CD4-positive, CD25-positive, alpha-beta regulatory T cell (primary cell): ENCODE results near the gene SPTBN5. TPM values are rescaled to one million over a fixed set of nuclear protein-coding genes. Genes with fewer than 3 reads are reported as not detected.

ENCODE experiments used
- ATAC-seq, 2 donors: fragments of 150-1000 bp; cut with Tn5 transposase; one replicate each; pipeline ENCODE4 v1.10.0; 2021; ENCODE audit warnings: low read depth in 2 of 2, moderate number of reproducible peaks in 2 of 2, moderate library complexity in 1 of 2
- DNase-seq, 3 donors: peaks; one replicate each; pipeline versions ENCODE4 v3.0.0 to v3.0.0-alpha.2; 2012 to 2022; ENCODE audit warnings: mixed read lengths in 1 of 3
- H3K27ac ChIP-seq: one replicate; pipeline ENCODE4 v1.7.0; 2013; ENCODE audit warnings: mild to moderate bottlenecking, low read length; ENCODE audit not compliant: insufficient read depth, poor library complexity, severe bottlenecking
- H3K27me3 ChIP-seq: one replicate; pipeline ENCODE4 v1.7.0; 2013; ENCODE audit warnings: low read length; ENCODE audit not compliant: control insufficient read depth, insufficient read depth
- H3K36me3 ChIP-seq: one replicate; pipeline ENCODE4 v1.7.0; 2013; ENCODE audit warnings: mild to moderate bottlenecking, low read length, moderate library complexity; ENCODE audit not compliant: control insufficient read depth, insufficient read depth
- H3K4me1 ChIP-seq: 2 replicates; pipeline ENCODE4 v1.7.0; 2013; ENCODE audit warnings: mild to moderate bottlenecking, low read length; ENCODE audit not compliant: insufficient read depth, control insufficient read depth, poor library complexity, severe bottlenecking
- H3K4me3 ChIP-seq: one replicate; pipeline ENCODE4 v1.7.0; 2013; ENCODE audit warnings: low read depth, mild to moderate bottlenecking, low read length, moderate library complexity
- H3K9me3 ChIP-seq, 2 experiments: 1 replicate in 1 of 2; 2 replicates in 1 of 2; pipeline ENCODE4 v1.7.0; 2013; ENCODE audit warnings: low read length in 2 of 2, mild to moderate bottlenecking in 1 of 2, moderate library complexity in 1 of 2; ENCODE audit not compliant: control insufficient read depth in 2 of 2
- H3K27ac Mint-ChIP-seq, 3 donors: one replicate each; pipeline ENCODE4 v1.8.0; 2020 to 2022; ENCODE audit warnings: mild to moderate bottlenecking in 3 of 3, mixed read lengths in 3 of 3, moderate library complexity in 2 of 3
- H3K27me3 Mint-ChIP-seq: one replicate; pipeline ENCODE4 v1.8.0; 2022; ENCODE audit warnings: mild to moderate bottlenecking, mixed read lengths
- H3K36me3 Mint-ChIP-seq: one replicate; pipeline ENCODE4 v1.8.0; 2020; ENCODE audit warnings: mixed read lengths
- H3K4me1 Mint-ChIP-seq, 4 donors: one replicate each; pipeline ENCODE4 v1.8.0; 2020 to 2022; ENCODE audit warnings: mixed read lengths in 4 of 4, mild to moderate bottlenecking in 1 of 4
- H3K4me3 Mint-ChIP-seq, 4 donors: one replicate each; pipeline ENCODE4 v1.8.0; 2020 to 2022; ENCODE audit warnings: mild to moderate bottlenecking in 4 of 4, mixed read lengths in 4 of 4, moderate library complexity in 3 of 4
- H3K9me3 Mint-ChIP-seq, 7 donors: one replicate each; pipeline ENCODE4 v1.8.0; 2020 to 2022; ENCODE audit warnings: mixed read lengths in 7 of 7, mild to moderate bottlenecking in 3 of 7, moderate library complexity in 2 of 7
- polyA plus RNA-seq, 4 donors: library from polyadenylated mRNA; unstranded; fragments of 300-500 nt; fragmentation: Illumina TruSeq; gene quantifications; one replicate each; pipeline ENCODE4 v1.2.3, GENCODE V29; 2021
- total RNA-seq: library from RNA; stranded (reverse); gene quantifications from one replicate; pipeline ENCODE4 v1.2.3, GENCODE V29; 2022

SPTBN5 gene
- total and polyA plus RNA-seq, 5 donors from 2014 or later = 0.26 to 2.7 TPM; not detected in 3

GRCh38 chr15:41866872-41867579 is 26.8 kb downstream of the SPTBN5 start:
- ATAC-seq = no peak
- H3K27ac Mint-ChIP-seq = peak overlapping the region in 1 of 3 donors; percentile 42
- H3K4me1 ChIP-seq = peaks cover 10% of the 10 kb centered on the region
- H3K4me3 Mint-ChIP-seq = no peak overlapping the region
- H3K27me3 ChIP-seq = no peaks in the 10 kb centered on the region
- DNase-seq = no peak
- H3K4me3 ChIP-seq = no peak overlapping the region
- no peaks in the 10 kb centered on the region for H3K36me3 ChIP-seq
- H3K36me3 Mint-ChIP-seq = no peaks in the 10 kb centered on the region
- peaks cover 0 to 1% (median 0%) of the 10 kb centered on the region in 7 donors for H3K9me3 Mint-ChIP-seq
- peaks cover 0 to 9% (median 6%) of the 10 kb centered on the region in 4 donors for H3K4me1 Mint-ChIP-seq
- no peaks in the 10 kb centered on the region for H3K9me3 ChIP-seq
- H3K27ac ChIP-seq = no peak overlapping the region
- peaks cover under 1% of the 10 kb centered on the region for H3K27me3 Mint-ChIP-seq

GRCh38 chr15:41866263-41866703 is 27.6 kb downstream of the SPTBN5 start:
- Histone ChIP-seq H3K4me1 (peaks cover 10% of the 10 kb centered on the region), H3K9me3 (no peaks in the 10 kb centered on the region), H3K27ac (no peak overlapping the region), H3K36me3 (no peaks in the 10 kb centered on the region), H3K4me3 (no peak overlapping the region), H3K27me3 (no peaks in the 10 kb centered on the region)
- ATAC-seq (no peak), DNase-seq (no peak)
- H3K9me3 Mint-ChIP-seq = peaks cover 0 to 1% (median 0%) of the 10 kb centered on the region in 7 donors
- no peak overlapping the region for H3K27ac Mint-ChIP-seq
- peaks cover 0 to 9% (median 6%) of the 10 kb centered on the region in 4 donors for H3K4me1 Mint-ChIP-seq
- H3K36me3 Mint-ChIP-seq = no peaks in the 10 kb centered on the region
- no peaks in the 10 kb centered on the region for H3K27me3 Mint-ChIP-seq
- H3K4me3 Mint-ChIP-seq = no peak overlapping the region

- Histone ChIP-seq H3K36me3 (no peaks in the 10 kb centered on the region), H3K9me3 (no peaks in the 10 kb centered on the region), H3K27me3 (no peaks in the 10 kb centered on the region), H3K27ac (no peak overlapping the region), H3K4me1 (peaks cover 3% of the 10 kb centered on the region), H3K4me3 (no peak overlapping the region)
- DNase-seq = no peak
- H3K9me3 Mint-ChIP-seq = peaks cover 0 to 1% (median 0%) of the 10 kb centered on the region in 7 donors
- H3K4me3 Mint-ChIP-seq = no peak overlapping the region
- peaks cover 0 to 3% (median 2%) of the 10 kb centered on the region in 4 donors for H3K4me1 Mint-ChIP-seq
- no peaks in the 10 kb centered on the region for H3K27me3 Mint-ChIP-seq
- no peak for ATAC-seq
- no peaks in the 10 kb centered on the region for H3K36me3 Mint-ChIP-seq
- no peak overlapping the region for H3K27ac Mint-ChIP-seq
Measured at GRCh38 chr15:41865490-41866055, 28.3 kb downstream of the SPTBN5 start.

GRCh38 chr15:41862515-41863116 is 31.2 kb downstream of the SPTBN5 start:
- Histone ChIP-seq H3K27me3 (no peaks in the 10 kb centered on the region), H3K36me3 (no peaks in the 10 kb centered on the region), H3K4me1 (no peaks in the 10 kb centered on the region), H3K4me3 (no peak overlapping the region), H3K27ac (no peak overlapping the region), H3K9me3 (no peaks in the 10 kb centered on the region)
- no peak overlapping the region for H3K27ac Mint-ChIP-seq
- no peak for ATAC-seq
- H3K27me3 Mint-ChIP-seq = no peaks in the 10 kb centered on the region
- no peaks in the 10 kb centered on the region for H3K36me3 Mint-ChIP-seq
- H3K4me3 Mint-ChIP-seq = no peak overlapping the region
- no peaks in the 10 kb centered on the region for H3K9me3 Mint-ChIP-seq
- DNase-seq = no peak
- peaks cover 0 to 5% (median 0%) of the 10 kb centered on the region in 4 donors for H3K4me1 Mint-ChIP-seq

- Histone ChIP-seq H3K27me3 (no peaks in the 10 kb centered on the region), H3K36me3 (no peaks in the 10 kb centered on the region), H3K27ac (no peak overlapping the region), H3K9me3 (no peaks in the 10 kb centered on the region), H3K4me1 (no peaks in the 10 kb centered on the region), H3K4me3 (no peak overlapping the region)
- no peak overlapping the region for H3K27ac Mint-ChIP-seq
- ATAC-seq (no peak), DNase-seq (no peak)
- H3K27me3 Mint-ChIP-seq = no peaks in the 10 kb centered on the region
- H3K36me3 Mint-ChIP-seq = no peaks in the 10 kb centered on the region
- H3K4me3 Mint-ChIP-seq = no peak overlapping the region
- H3K9me3 Mint-ChIP-seq = no peaks in the 10 kb centered on the region
- H3K4me1 Mint-ChIP-seq = peaks cover 0 to 5% (median 0%) of the 10 kb centered on the region in 4 donors
Measured at GRCh38 chr15:41861736-41862356, 32.0 kb downstream of the SPTBN5 start.

- H3K27me3 ChIP-seq = no peaks in the 10 kb centered on the region
- no peaks in the 10 kb centered on the region for H3K36me3 ChIP-seq
- Mint-ChIP-seq H3K4me1 (peaks cover 0 to 5% (median 0%) of the 10 kb centered on the region in 4 donors), H3K27me3 (no peaks in the 10 kb centered on the region), H3K36me3 (no peaks in the 10 kb centered on the region), H3K9me3 (no peaks in the 10 kb centered on the region), H3K4me3 (no peak overlapping the region), H3K27ac (peak overlapping the region in 1 of 3 donors; percentile 62)
- no peaks in the 10 kb centered on the region for H3K4me1 ChIP-seq
- no peaks in the 10 kb centered on the region for H3K9me3 ChIP-seq
- ATAC-seq (no peak), DNase-seq (no peak)
- no peak overlapping the region for H3K27ac ChIP-seq
- no peak overlapping the region for H3K4me3 ChIP-seq
Measured at GRCh38 chr15:41860049-41860828, 33.6 kb downstream of the SPTBN5 start.

- H3K36me3 ChIP-seq = no peaks in the 10 kb centered on the region
- H3K4me1 ChIP-seq = no peaks in the 10 kb centered on the region
- H3K9me3 Mint-ChIP-seq = no peaks in the 10 kb centered on the region
- no peak overlapping the region for H3K27ac Mint-ChIP-seq
- H3K36me3 Mint-ChIP-seq = no peaks in the 10 kb centered on the region
- H3K27me3 ChIP-seq = no peaks in the 10 kb centered on the region
- no peak overlapping the region for H3K27ac ChIP-seq
- H3K27me3 Mint-ChIP-seq = no peaks in the 10 kb centered on the region
- no peak for DNase-seq
- no peak for ATAC-seq
- H3K4me3 Mint-ChIP-seq = no peak overlapping the region
- H3K9me3 ChIP-seq = no peaks in the 10 kb centered on the region
- peaks cover 0 to 5% (median 0%) of the 10 kb centered on the region in 4 donors for H3K4me1 Mint-ChIP-seq
- H3K4me3 ChIP-seq = no peak overlapping the region
Measured at GRCh38 chr15:41858756-41859155, 35.1 kb downstream of the SPTBN5 start.
